H1 (cell line): ENCODE data around the gene CUX1. TPM values are rescaled to one million over a fixed set of nuclear protein-coding genes. Genes with fewer than 3 reads are reported as not detected.
A peak's percentile ranks its signal among the peaks of the same experiment; 100 is the strongest.

Source experiments
- CTCF ChIA-PET: fragments of 300-600 bp; sonication (Branson Sonifier 250); formaldehyde crosslinking; loops from one replicate; lab custom pipeline; 2021; ENCODE audit not compliant: partially characterized antibody; lab: Charles Lee
- POLR2A ChIA-PET: fragments of 300-600 bp; sonication (Branson Sonifier 250); formaldehyde crosslinking; loops from one replicate; lab custom pipeline; 2021; ENCODE audit warnings: inconsistent platforms; ENCODE audit not compliant: partially characterized antibody; lab: Charles Lee
- DNase-seq, 2 experiments: peaks; one replicate each; pipeline versions ENCODE4 v3.0.0 to v3.0.0-alpha.2; 2010 to 2022; ENCODE audit warnings: low spot score in 2 of 2, low read depth in 1 of 2, mixed read lengths in 1 of 2
- FAIRE-seq: peaks from 2 replicates; lab custom pipeline; 2011; peaks lifted over from hg19 to GRCh38; lab: Jason Lieb, UNC
- H2AFZ ChIP-seq: 2 replicates; pipeline ENCODE4 v1.8.1; 2012; ENCODE audit warnings: low read length, inconsistent platforms
- H2AK5ac ChIP-seq: 2 replicates; pipeline ENCODE4 v1.6.1; 2013; ENCODE audit warnings: low read depth, low read length
- H2BK120ac ChIP-seq: replicated peaks from 2 replicates; pipeline ENCODE3; 2013; ENCODE audit warnings: low read depth, low read length, inconsistent platforms
- H2BK12ac ChIP-seq: 2 replicates; pipeline ENCODE4 v1.6.1; 2013; ENCODE audit warnings: low read depth, low read length
- H2BK15ac ChIP-seq: 2 replicates; pipeline ENCODE4 v1.6.1; 2013; ENCODE audit warnings: low read length
- H2BK20ac ChIP-seq: 2 replicates; pipeline ENCODE4 v1.6.1; 2013; ENCODE audit warnings: low read length
- H2BK5ac ChIP-seq: 2 replicates; pipeline ENCODE4 v1.6.1; 2013; ENCODE audit warnings: low read depth, low read length
- H3K14ac ChIP-seq: 2 replicates; pipeline ENCODE4 v1.6.1; 2013; ENCODE audit warnings: inconsistent platforms; ENCODE audit not compliant: insufficient read length
- H3K18ac ChIP-seq: 2 replicates; pipeline ENCODE4 v1.6.1; 2013; ENCODE audit warnings: low read length; ENCODE audit errors: extremely low read depth
- H3K23ac ChIP-seq: 2 replicates; pipeline ENCODE4 v1.6.1; 2013; ENCODE audit warnings: inconsistent platforms; ENCODE audit not compliant: insufficient read length
- H3K23me2 ChIP-seq: 2 replicates; pipeline ENCODE4 v1.6.1; 2013; ENCODE audit warnings: low read depth, low read length
- H3K27ac ChIP-seq: 2 replicates; pipeline ENCODE4 v1.6.1; 2011; ENCODE audit warnings: low read depth, low read length, inconsistent platforms
- H3K27me3 ChIP-seq, 4 experiments: replicated peaks in 1 of 4; 1 replicate in 1 of 4; 2 replicates in 3 of 4; pipeline versions ENCODE4 v1.6.1 to v1.8.1; 2011 to 2013; ENCODE audit warnings: low read length in 3 of 4, mild to moderate bottlenecking in 3 of 4, inconsistent platforms in 2 of 4, mixed read lengths in 2 of 4, moderate library complexity in 1 of 4; ENCODE audit not compliant: control insufficient read depth in 3 of 4, insufficient read depth in 3 of 4; ENCODE audit errors: extremely low read depth in 1 of 4
- H3K36me3 ChIP-seq, 4 experiments: 2 replicates each; pipeline versions ENCODE4 v1.6.1 to v1.8.1; 2011 to 2013; ENCODE audit warnings: mild to moderate bottlenecking in 4 of 4, low read length in 3 of 4, moderate library complexity in 2 of 4, control low read depth in 1 of 4, inconsistent platforms in 1 of 4; ENCODE audit not compliant: insufficient read depth in 4 of 4, control insufficient read depth in 2 of 4
- H3K4ac ChIP-seq: replicated peaks from 2 replicates; pipeline ENCODE3; 2013; ENCODE audit warnings: low read length, low read depth, mixed read lengths, inconsistent platforms; ENCODE audit not compliant: insufficient read length
- H3K4me1 ChIP-seq, 4 experiments: replicated peaks in 1 of 4; 1 replicate in 1 of 4; 2 replicates in 3 of 4; pipeline versions ENCODE4 v1.6.1 to v1.8.1; 2011 to 2013; ENCODE audit warnings: low read length in 3 of 4, inconsistent platforms in 2 of 4, mixed read lengths in 1 of 4; ENCODE audit not compliant: insufficient read depth in 4 of 4, control insufficient read depth in 3 of 4
- H3K4me2 ChIP-seq, 2 experiments: 2 replicates each; pipeline versions ENCODE4 v1.6.1 to v1.8.1; 2011 to 2013; ENCODE audit warnings: low read depth in 2 of 2, low read length in 2 of 2, control low read depth in 1 of 2, inconsistent platforms in 1 of 2, mild to moderate bottlenecking in 1 of 2; ENCODE audit not compliant: insufficient read depth in 1 of 2
- H3K4me3 ChIP-seq, 4 experiments: fragments of 200-600, 300-600 bp in 1 of 4; sonication (generic), shearing (Covaris generic), sonication (Bioruptor Twin) in 1 of 4; 2 replicates each; pipeline versions ENCODE4 v1.5.1 to v1.8.1; 2011 to 2016; ENCODE audit warnings: low read length in 4 of 4, low read depth in 3 of 4, control low read depth in 2 of 4, inconsistent platforms in 2 of 4, mild to moderate bottlenecking in 2 of 4, mixed read lengths in 1 of 4, moderate library complexity in 1 of 4; ENCODE audit not compliant: insufficient read depth in 2 of 4; ENCODE audit errors: extremely low read depth in 1 of 4
- H3K56ac ChIP-seq: replicated peaks from 2 replicates; pipeline ENCODE3; 2013; ENCODE audit warnings: low read depth, mild to moderate bottlenecking, mixed read lengths, low read length, inconsistent platforms; ENCODE audit not compliant: insufficient read length
- H3K79me1 ChIP-seq: 2 replicates; pipeline ENCODE4 v1.6.1; 2013; ENCODE audit warnings: low read depth, low read length, control low read depth
- H3K79me2 ChIP-seq, 2 experiments: 2 replicates each; pipeline versions ENCODE4 v1.6.1 to v1.8.1; 2012 to 2013; ENCODE audit warnings: low read length in 2 of 2, mild to moderate bottlenecking in 2 of 2, inconsistent platforms in 1 of 2; ENCODE audit not compliant: insufficient read depth in 2 of 2, control insufficient read depth in 1 of 2
- H3K9ac ChIP-seq, 4 experiments: replicated peaks in 1 of 4; 1 replicate in 1 of 4; 2 replicates in 3 of 4; pipeline versions ENCODE4 v1.6.1 to v1.8.1; 2011 to 2013; ENCODE audit warnings: low read depth in 3 of 4, low read length in 3 of 4, control low read depth in 2 of 4, mild to moderate bottlenecking in 2 of 4, moderate library complexity in 2 of 4, inconsistent platforms in 1 of 4; ENCODE audit errors: extremely low read depth in 1 of 4
- H3K9me3 ChIP-seq, 2 experiments: 2 replicates each; pipeline versions ENCODE4 v1.6.1 to v1.8.1; 2012 to 2013; ENCODE audit warnings: mild to moderate bottlenecking in 2 of 2, moderate library complexity in 2 of 2, control low read depth in 1 of 2, inconsistent platforms in 1 of 2, low read depth in 1 of 2, low read length in 1 of 2, mixed read lengths in 1 of 2; ENCODE audit not compliant: insufficient read depth in 2 of 2
- H4K20me1 ChIP-seq, 2 experiments: replicated peaks in 1 of 2; 2 replicates each; pipeline versions ENCODE3 to v1.8.1; 2011 to 2013; ENCODE audit warnings: inconsistent platforms in 2 of 2, low read length in 2 of 2, mild to moderate bottlenecking in 1 of 2; ENCODE audit not compliant: insufficient read depth in 2 of 2, control insufficient read depth in 1 of 2
- H4K5ac ChIP-seq: 2 replicates; pipeline ENCODE4 v1.6.1; 2013; ENCODE audit warnings: low read length, low read depth, mixed read lengths, inconsistent platforms; ENCODE audit not compliant: insufficient read length
- H4K8ac ChIP-seq: 2 replicates; pipeline ENCODE4 v1.8.0; 2013; ENCODE audit warnings: mild to moderate bottlenecking, moderate library complexity, low read length, inconsistent platforms; ENCODE audit not compliant: insufficient read depth; ENCODE audit errors: extremely low read depth
- H4K91ac ChIP-seq: replicated peaks from 2 replicates; pipeline ENCODE3; 2013; ENCODE audit warnings: low read length, mixed read lengths, inconsistent platforms; ENCODE audit not compliant: insufficient read length
- ASH2L ChIP-seq: fragments of 200-600, 300-600 bp; sonication (generic); IDR thresholded peaks from one replicate; pipeline ENCODE4 v1.7.1; 2017; ENCODE audit warnings: low read length
- KDM1A ChIP-seq: fragments of 200-600, 300-600 bp; sonication (generic); IDR thresholded peaks from 2 replicates; pipeline ENCODE4 v1.7.1; 2016; ENCODE audit warnings: mild to moderate bottlenecking, low read length, borderline replicate concordance
- POU5F1 ChIP-seq: IDR thresholded peaks from 2 replicates; pipeline ENCODE4 v1.6.1; 2011; ENCODE audit warnings: low read depth, mild to moderate bottlenecking, low read length, moderate library complexity
- RBBP5 ChIP-seq: IDR thresholded peaks from 2 replicates; pipeline ENCODE4 v1.7.1; 2012; ENCODE audit warnings: low read depth, mild to moderate bottlenecking, inconsistent platforms, low read length, moderate library complexity, borderline replicate concordance
- RFX5 ChIP-seq: IDR thresholded peaks from 2 replicates; pipeline ENCODE4 v1.6.1; 2011; ENCODE audit warnings: low read depth, low read length, improper control_type of control experiment, borderline replicate concordance
- RXRA ChIP-seq: IDR thresholded peaks from 2 replicates; pipeline ENCODE4 v1.6.1; 2011; ENCODE audit warnings: low read depth, mild to moderate bottlenecking, low read length, moderate library complexity; ENCODE audit not compliant: insufficient read depth
- SP1 ChIP-seq: IDR thresholded peaks from 2 replicates; pipeline ENCODE4 v1.6.1; 2011; ENCODE audit warnings: low read depth, low read length
- SRF ChIP-seq: IDR thresholded peaks from 2 replicates; pipeline ENCODE4 v1.6.1; 2011; ENCODE audit warnings: mild to moderate bottlenecking, low read depth, low read length, moderate library complexity
- SUZ12 ChIP-seq: fragments of 200-600 bp; sonication (generic); IDR thresholded peaks from 2 replicates; pipeline ENCODE4 v1.6.1; 2012; ENCODE audit warnings: mild to moderate bottlenecking, inconsistent platforms, low read length, moderate library complexity, mixed read lengths
- WGBS, 2 experiments: shearing (Covaris generic) in 1 of 2; methylation state at CpG; one replicate each; pipeline versions ENCODE4 v1.1.6 to v1.1.7; 2013 to 2015; ENCODE audit warnings: low lambda C conversion rate in 2 of 2, mixed read lengths in 2 of 2, inconsistent platforms in 1 of 2, low coverage in 1 of 2, missing lambda C conversion rate in 1 of 2; ENCODE audit not compliant: insufficient replicate concordance in 2 of 2, insufficient coverage in 1 of 2, insufficient read length in 1 of 2; ENCODE audit errors: extremely low coverage in 1 of 2, missing lambda C conversion rate in 1 of 2; 5-methylcytosine and 5-hydroxymethylcytosine counted together
- polyA plus RNA-seq, 7 experiments: library from polyadenylated mRNA; depleted of rRNA in 3 of 7; stranded (reverse) in 5 of 7; unstranded in 2 of 7; fragments of >200 nt in 5 of 7; fragments of 200-250 nt in 2 of 7; gene quantifications; 1 replicate in 5 of 7; 2 replicates in 1 of 7; 4 replicates in 1 of 7; pipeline versions ENCODE4 v1.2.1 to v1.2.3, GENCODE V29; 2011 to 2013; ENCODE audit warnings: missing spikeins in 2 of 7, mixed read lengths in 2 of 7
- total RNA-seq: library from RNA; stranded (reverse); fragmentation: NEBNext Ultra II Directional; extraction: Animal tissue kit (Norgen Biotek cat#: 25700); gene quantifications from 2 replicates; pipeline ENCODE4 v1.2.1, GENCODE V29; 2021
- TF ChIP-seq, protein P1 (sequence below): IDR thresholded peaks from 2 replicates; pipeline ENCODE4 v1.6.1; 2012; ENCODE audit warnings: inconsistent platforms

CUX1 gene
- total and polyA plus RNA-seq, 2 of the 8 experiments (the other 6 are each of a cell fraction or from before 2014, with no cell fraction given), result 21.6 to 65.9 TPM

GRCh38 chr7:101940830-101941229 is 123.4 kb downstream of the CUX1 start:
- POLR2A ChIA-PET, result interaction anchor here (0.8 to 1.5 kb wide), 6 partner anchors 16 to 316 kb away, joined by 3 to 4 read pairs (median 3); no protein-coding TSS in a partner anchor
- Histone ChIP-seq H3K36me3 (no peaks in the 10 kb centered on the region), H3K4me1 (peaks cover 15 to 44% (median 32%) of the 10 kb centered on the region in 4 experiments), H4K8ac (no peak overlapping the region), H3K4ac (peak overlapping the region; percentile 55), H2BK120ac (no peak overlapping the region), H3K56ac (no peak overlapping the region), H2BK5ac (peak overlapping the region; percentile 68; the same call in 1 of the 2 replicates), H3K27ac (peak overlapping the region; percentile 56; the same call in 1 of the 2 replicates), H3K18ac (peak overlapping the region; percentile 68; the same call in 1 of the 2 replicates), H3K27me3 (no peaks in the 10 kb centered on the region; a peak in 1 of 7 replicates), H2AK5ac (peak overlapping the region; percentile 82), H4K91ac (no peak overlapping the region), H3K4me2 (peak overlapping the region; percentile 40 to 56; a peak in 3 of 4 replicates), H2BK20ac (no peak overlapping the region), H4K5ac (no peak overlapping the region), H2AFZ (no peak overlapping the region), H3K23me2 (no peaks in the 10 kb centered on the region; the same call in 1 of the 2 replicates), H3K14ac (no peak overlapping the region), H3K9me3 (no peaks in the 10 kb centered on the region), H3K79me1 (peaks cover 21% of the 10 kb centered on the region), H3K79me2 (peaks cover 3 to 71% of the 10 kb centered on the region in 2 experiments; a peak in 3 of 4 replicates), H3K4me3 (0 out of 8 replicates have a peak overlapping the region, but pooled peaks of 1 of the 4 experiments have one; percentile 2), H4K20me1 (peaks cover 2 to 3% of the 10 kb centered on the region in 2 experiments), H2BK12ac (peak overlapping the region; percentile 93; the same call in 1 of the 2 replicates), H3K23ac (no peak overlapping the region), H2BK15ac (peak overlapping the region; percentile 61; the same call in 1 of the 2 replicates), H3K9ac (0 out of 7 replicates have a peak overlapping the region, but pooled peaks of 1 of the 4 experiments have one; percentile 37)
- CTCF ChIA-PET, result interaction anchor here (0.8 to 1.5 kb wide), 7 partner anchors 15 to 274 kb away, joined by 3 to 5 read pairs (median 3); no protein-coding TSS in a partner anchor
- 28% methylated on average over 9 of the region's 9 CpGs; no CpG with 5 or more reads in 1 of the 2 experiments for WGBS, 2 experiments
- peak; percentile 34 to 62 for DNase-seq
- no peak for FAIRE-seq
- TF ChIP-seq SP1 (0 out of 2 replicates have a peak, but pooled peaks have one; percentile 26), POU5F1 (no peak), RXRA (no peak), KDM1A (peak; percentile 98), SUZ12 (no peak), ASH2L (peak; percentile 45), RBBP5 (no peak), RFX5 (no peak), SRF (no peak)
- TF ChIP-seq, protein P1, sequence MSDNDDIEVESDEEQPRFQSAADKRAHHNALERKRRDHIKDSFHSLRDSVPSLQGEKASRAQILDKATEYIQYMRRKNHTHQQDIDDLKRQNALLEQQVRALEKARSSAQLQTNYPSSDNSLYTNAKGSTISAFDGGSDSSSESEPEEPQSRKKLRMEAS, result peak; percentile 25; the same call in 1 of the 2 replicates
